Diencephalon (tissue), 1 donor: ENCODE results near the gene PRKAA1. TPM values are rescaled to one million over a fixed set of nuclear protein-coding genes. Genes with fewer than 3 reads are reported as not detected.

Experiments
- small RNA-seq: library from RNA; depleted of rRNA; stranded (forward); fragments of <200 nt; gene quantifications from one replicate; pipeline ENCODE3, GENCODE V24; 2014
- total RNA-seq: library from RNA; depleted of rRNA; stranded (reverse); fragments of >200 nt; gene quantifications from one replicate; pipeline ENCODE4 v1.2.3, GENCODE V29; 2014

PRKAA1 gene
- total RNA-seq = 55.6 TPM

DNA sequence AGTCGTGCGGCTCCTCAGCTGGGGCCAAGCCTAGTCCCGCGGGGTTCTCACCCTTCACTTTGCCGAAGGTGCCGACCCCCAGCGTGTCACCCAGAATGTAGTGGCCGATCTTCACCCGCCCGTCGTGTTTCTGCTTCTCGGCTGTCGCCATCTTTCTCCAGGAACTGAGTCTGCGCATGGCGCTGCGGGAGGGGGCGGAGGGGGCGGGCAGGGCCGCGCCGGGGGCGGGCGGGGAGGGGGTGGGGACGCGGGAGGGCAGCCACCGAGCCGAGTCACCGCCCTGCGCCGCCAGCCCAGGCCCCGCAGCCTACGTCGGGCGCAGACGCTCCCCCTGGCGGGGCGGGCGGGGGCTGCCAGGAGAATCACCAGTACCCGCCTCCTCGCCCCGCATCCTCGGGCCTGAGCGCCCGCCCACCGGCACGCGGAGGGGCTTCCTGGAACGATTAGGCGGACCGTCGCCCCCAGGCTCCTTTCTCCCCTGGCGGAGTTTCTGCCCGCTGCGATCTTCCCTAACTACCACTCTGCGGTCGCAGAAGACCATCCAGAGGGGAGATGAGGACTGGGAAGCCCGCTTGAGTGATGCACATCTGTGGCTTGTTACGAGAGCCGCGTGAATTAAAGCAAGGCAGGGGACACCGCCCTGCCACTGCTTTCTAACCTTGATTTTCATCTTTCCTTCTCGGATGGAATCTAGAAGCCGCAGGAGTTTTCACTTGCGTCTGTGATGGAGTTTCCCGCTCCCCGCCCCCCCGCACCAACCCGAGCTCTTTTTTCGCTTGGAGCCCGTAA is at the start of gene PRKAA1:
TSS of gene PRKAA1 (minus strand) at position 363 of the 789 bp plus-strand sequence. CDS start at position 178, 185 bp downstream.

DNA sequence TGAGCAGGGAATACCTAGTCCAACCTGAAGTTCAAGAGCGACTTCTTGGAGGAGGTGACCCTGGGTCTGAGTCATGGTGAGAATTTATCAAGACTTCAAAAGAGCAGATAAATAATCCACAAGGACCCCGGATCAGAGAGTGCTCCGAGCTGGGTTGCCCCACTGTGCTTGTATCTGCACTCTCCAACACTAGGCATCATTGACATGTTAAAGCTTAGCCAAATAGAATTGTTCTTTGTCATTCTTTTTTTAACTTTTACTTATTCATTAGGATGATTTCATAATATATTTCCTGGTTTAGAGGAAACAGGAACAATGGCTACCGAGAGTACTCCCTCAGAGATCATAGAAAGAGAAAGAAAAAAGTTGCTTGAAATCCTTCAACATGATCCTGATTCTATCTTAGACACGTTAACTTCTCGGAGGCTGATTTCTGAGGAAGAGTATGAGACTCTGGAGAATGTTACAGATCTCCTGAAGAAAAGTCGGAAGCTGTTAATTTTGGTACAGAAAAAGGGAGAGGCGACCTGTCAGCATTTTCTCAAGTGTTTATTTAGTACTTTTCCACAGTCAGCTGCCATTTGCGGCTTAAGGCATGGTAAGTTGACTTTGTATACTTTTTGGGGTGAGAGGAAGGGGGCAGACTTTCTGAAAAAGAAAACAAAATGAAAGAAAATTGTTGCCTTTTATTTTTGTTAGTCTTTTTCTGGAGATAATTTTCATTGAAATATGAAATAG is 43.1 kb upstream of the PRKAA1 start, which contains the start of gene CARD6:
TSS of gene CARD6 (plus strand) at position 300 of the 738 bp plus-strand sequence. CDS start at position 316, 16 bp downstream.

DNA sequence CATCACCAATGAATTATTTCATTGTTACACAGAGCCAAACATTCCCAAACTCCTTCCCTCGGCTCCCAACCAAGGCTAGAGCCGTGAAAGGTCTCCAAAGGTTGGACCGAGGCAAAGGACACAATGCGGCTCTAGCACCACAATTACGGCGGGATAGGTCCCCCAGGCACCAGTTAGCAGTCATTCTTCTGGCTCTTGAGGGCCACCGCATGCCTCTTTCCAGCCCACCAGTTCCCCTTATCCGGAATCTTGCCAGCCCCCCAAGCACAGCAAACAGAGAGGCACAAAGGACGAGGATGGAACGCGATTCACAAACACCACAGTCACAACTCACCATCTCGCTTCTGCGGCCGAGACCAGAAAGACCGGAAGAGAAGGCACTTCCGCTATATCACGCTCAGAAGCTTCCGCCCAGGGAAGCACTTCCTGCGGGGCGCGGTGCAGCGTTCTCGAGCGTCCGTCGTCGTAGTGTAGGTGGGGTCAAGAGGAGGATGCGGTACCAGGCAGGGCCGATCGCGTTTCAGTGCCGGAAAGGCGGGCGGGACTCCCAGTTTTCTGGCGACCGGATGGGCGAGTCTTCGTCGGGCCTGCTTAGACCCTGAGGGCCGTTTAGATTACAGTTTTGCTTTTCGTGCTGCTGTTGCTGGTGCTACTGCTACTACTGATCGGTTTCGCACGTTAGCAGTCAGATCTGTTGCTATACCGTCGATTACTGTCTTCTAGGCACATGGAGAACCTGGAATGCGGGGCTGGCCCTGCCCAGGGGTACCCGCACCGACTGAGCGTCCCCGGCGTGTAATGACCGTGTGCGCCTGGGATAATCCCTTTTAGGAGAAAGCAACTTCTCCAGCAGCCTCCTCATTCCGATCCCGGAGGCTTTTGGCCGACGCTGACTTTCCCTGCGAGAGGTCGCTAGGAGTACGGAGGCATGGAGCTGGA is 36.9 kb upstream of the PRKAA1 start, which contains the start of gene RPL37:
TSS of gene RPL37 (minus strand) at position 374 of the 939 bp plus-strand sequence. CDS start at position 337, 37 bp downstream.

DNA sequence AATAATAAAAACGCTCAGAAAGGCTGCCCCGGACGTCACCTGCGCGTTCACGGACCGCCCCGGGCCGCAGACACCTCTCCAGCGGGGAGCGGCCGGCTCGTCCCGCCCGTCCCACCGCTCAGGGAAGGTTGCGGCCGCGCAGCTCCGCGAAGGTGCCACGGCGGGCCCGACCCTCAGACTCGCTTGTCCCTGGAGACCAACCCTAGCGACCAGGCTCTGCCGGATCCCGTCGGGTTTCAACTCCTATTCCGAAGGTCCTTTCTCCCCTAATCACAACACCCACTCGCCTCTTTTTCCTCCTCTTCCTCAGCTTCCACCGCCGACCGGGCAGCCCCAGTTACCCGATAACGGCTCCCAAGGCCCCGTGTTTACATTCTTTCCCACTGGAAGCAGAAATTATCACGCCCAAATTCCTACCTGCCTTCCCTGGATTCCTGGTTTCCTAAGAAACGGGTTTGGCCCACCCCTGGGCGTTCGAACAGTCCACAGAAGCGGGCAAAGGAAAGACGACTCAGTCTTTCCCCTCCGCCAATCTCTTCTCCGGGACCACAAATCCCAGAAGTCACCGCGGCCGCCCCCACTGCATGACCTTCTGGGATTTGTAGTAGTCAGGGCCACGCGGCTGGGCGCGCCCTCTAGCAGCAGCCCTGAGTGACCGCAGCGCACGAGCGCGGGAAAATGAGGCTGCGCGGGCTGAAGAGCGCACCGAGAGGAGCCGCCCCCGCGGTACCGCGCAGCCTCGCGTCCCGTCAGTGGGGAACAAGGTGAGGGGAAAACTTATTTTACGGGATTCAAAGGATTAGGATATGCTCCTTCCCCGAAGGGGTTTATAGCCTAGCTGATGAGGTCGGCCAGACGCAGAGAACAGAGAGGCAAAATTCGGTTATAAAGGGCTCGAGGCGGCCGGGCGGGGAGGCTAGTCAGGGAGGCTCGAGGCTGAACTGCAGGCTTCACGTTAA is 42.5 kb downstream of the PRKAA1 start, which contains the start of gene TTC33:
TSS of gene TTC33 (minus strand) at position 555 of the 959 bp plus-strand sequence. CDS start 8,943 bp downstream, outside the sequence.

Small RNA genes lying within 50 kb of the gene (small RNA-seq; reads per million reads assigned to genes)
- gene RF00191 = not detected
- 1.5 reads per million, percentile 83 among the genes with 10 or more reads in this experiment for gene SNORD72

Other genes with a start within 250 kb of the PRKAA1 start
- gene PTGER4, start 118.5 kb downstream of the PRKAA1 start, total RNA-seq = 5.5 TPM
- gene TTC33, start 42.4 kb downstream of the PRKAA1 start, total RNA-seq = 54.2 TPM
- 822 TPM for gene RPL37, start 36.8 kb upstream of the PRKAA1 start, total RNA-seq
- 1.4 TPM for gene CARD6, start 43.0 kb upstream of the PRKAA1 start, total RNA-seq
- 3.9 TPM for gene C7, start 111.1 kb upstream of the PRKAA1 start, total RNA-seq